ENCODE measurements around the gene PCDHGA7. TPM values are rescaled to one million over a fixed set of nuclear protein-coding genes. Genes with fewer than 3 reads are reported as not detected.
"Not testable (repeated sequence)": the region's sequence is repeated elsewhere in the genome, so short reads cannot be mapped to it uniquely, and the experiment has no call there.

PCDHGA7 gene
- polyA plus RNA-seq, 10 donors = 1.2 to 2.0 (median 1.4) TPM

GRCh38 chr5:141421489-141421855 lies 38.9 kb downstream of the PCDHGA7 start:
- no peak for DNase-seq

GRCh38 chr5:141422742-141423291 lies 40.3 kb downstream of the PCDHGA7 start:
- DNase-seq = no peak

DNA sequence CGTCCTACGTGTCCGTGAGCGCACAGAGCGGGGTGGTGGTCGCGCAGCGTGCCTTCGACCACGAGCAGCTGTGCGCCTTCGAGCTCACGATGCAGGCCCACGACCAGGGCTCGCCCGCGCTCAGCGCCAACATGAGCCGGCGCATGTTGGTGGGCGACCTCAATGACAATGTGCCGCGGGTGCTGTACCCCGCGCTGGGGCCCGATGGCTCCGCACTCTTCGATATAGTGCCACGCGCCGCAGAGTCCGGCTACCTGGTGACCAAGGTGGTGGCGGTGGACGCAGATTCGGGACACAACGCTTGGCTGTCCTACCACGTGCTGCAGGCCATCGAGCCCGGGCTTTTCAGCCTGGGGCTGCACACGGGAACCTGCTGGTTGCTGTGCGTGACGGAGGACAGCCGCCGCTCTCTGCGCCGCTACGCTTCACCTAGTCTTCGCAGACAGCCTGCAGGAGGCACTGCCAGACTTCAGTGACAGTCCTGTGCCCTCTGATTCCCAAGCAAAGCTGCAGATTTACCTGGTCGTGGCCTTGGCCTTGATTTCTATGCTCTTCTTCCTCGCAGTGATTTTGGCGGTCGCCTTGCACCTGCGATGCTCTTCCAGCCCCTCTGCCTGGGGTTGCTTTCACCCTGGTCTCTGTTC lies 45.4 kb downstream of the PCDHGA7 start:
- DNase-seq = no peak

DNA sequence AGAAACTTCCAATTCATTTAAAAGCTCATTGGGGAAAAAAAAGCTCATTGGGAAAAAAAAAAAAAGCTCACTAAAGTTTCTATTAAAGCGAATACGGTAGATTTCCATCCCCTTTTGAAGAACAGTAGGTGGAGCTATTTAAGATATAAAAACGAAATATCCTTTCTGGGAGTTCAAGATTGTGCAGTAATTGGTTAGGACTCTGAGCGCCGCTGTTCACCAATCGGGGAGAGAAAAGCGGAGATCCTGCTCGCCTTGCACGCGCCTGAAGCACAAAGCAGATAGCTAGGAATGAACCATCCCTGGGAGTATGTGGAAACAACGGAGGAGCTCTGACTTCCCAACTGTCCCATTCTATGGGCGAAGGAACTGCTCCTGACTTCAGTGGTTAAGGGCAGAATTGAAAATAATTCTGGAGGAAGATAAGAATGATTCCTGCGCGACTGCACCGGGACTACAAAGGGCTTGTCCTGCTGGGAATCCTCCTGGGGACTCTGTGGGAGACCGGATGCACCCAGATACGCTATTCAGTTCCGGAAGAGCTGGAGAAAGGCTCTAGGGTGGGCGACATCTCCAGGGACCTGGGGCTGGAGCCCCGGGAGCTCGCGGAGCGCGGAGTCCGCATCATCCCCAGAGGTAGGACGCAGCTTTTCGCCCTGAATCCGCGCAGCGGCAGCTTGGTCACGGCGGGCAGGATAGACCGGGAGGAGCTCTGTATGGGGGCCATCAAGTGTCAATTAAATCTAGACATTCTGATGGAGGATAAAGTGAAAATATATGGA lies 48.0 kb downstream of the PCDHGA7 start, which contains the start of gene PCDHGA12:
TSS of gene PCDHGA12 (plus strand) at position 176 of the 782 bp plus-strand sequence. CDS start at position 429, 253 bp downstream.
- peak; percentile 12 to 84 (median 48) for DNase-seq

- DNase-seq = no peak
Observed at GRCh38 chr5:141431286-141431685, 48.7 kb downstream of the PCDHGA7 start.

DNA sequence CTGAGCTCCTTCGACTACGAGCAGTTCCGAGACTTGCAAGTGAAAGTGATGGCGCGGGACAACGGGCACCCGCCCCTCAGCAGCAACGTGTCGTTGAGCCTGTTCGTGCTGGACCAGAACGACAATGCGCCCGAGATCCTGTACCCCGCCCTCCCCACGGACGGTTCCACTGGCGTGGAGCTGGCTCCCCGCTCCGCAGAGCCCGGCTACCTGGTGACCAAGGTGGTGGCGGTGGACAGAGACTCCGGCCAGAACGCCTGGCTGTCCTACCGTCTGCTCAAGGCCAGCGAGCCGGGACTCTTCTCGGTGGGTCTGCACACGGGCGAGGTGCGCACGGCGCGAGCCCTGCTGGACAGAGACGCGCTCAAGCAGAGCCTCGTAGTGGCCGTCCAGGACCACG lies 49.8 kb downstream of the PCDHGA7 start:
- DNase-seq = not testable (repeated sequence)

- not testable (repeated sequence) for DNase-seq
Observed at GRCh38 chr5:141432726-141433125, 50.2 kb downstream of the PCDHGA7 start.

DNA sequence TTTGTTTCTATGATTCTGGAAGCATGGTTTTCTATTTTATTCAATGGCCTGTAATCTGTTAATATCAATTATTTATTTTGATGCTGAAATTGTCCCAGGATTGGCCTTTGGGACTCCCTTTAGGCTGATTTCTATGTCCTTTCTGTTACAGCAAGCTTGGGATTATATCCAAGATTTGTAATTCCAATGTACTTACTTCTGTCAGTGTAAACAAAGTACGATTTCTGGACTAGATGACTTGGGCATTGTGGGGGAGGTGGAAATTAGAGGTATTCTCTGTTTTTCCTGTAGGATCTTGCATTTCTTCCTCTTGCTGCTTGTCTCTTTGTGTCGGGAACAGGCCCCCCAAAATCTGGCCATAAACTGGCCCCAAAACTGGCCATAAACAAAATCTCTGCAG lies 51.5 kb downstream of the PCDHGA7 start:
- no peak for DNase-seq

Other genes starting within 250 kb of the PCDHGA7 start
- gene PCDHB5, start 247.5 kb upstream of the PCDHGA7 start, polyA plus RNA-seq (ENCODE audit: insufficient read length in 10 of 10) = 1 to 10 TPM; 2.7 to 5.1 (median 3.9) TPM
- gene PCDHB6, start 232.7 kb upstream of the PCDHGA7 start, polyA plus RNA-seq (ENCODE audit: insufficient read length in 10 of 10) = 1 to 10 TPM; 1.3 to 2.5 (median 1.8) TPM
- gene PCDHB7, start 210.1 kb upstream of the PCDHGA7 start, polyA plus RNA-seq (ENCODE audit: insufficient read length in 10 of 10) = 1 to 10 TPM; 1.8 to 3.5 (median 2.6) TPM
- gene PCDHB8, start 205.0 kb upstream of the PCDHGA7 start, polyA plus RNA-seq (ENCODE audit: insufficient read length in 10 of 10) = 1 to 10 TPM in 8 of 10 donors, under 1 TPM in 2; 0.34 to 2.4 (median 1.3) TPM
- 1 to 10 TPM; 2.3 to 6.1 (median 4.2) TPM for gene PCDHB16, start 200.4 kb upstream of the PCDHGA7 start, polyA plus RNA-seq (ENCODE audit: insufficient read length in 10 of 10)
- 1 to 10 TPM; 1.4 to 3.9 (median 2.5) TPM for gene PCDHB9, start 195.6 kb upstream of the PCDHGA7 start, polyA plus RNA-seq (ENCODE audit: insufficient read length in 10 of 10)
- 1 to 10 TPM; 3.6 to 6.4 (median 4.9) TPM for gene PCDHB10, start 190.4 kb upstream of the PCDHGA7 start, polyA plus RNA-seq (ENCODE audit: insufficient read length in 10 of 10)
- 1 to 10 TPM; 1.6 to 3.5 (median 2.7) TPM for gene PCDHB11, start 183.1 kb upstream of the PCDHGA7 start, polyA plus RNA-seq (ENCODE audit: insufficient read length in 10 of 10)
- 1 to 10 TPM; 2.3 to 3.7 (median 2.8) TPM for gene PCDHB12, start 174.0 kb upstream of the PCDHGA7 start, polyA plus RNA-seq (ENCODE audit: insufficient read length in 10 of 10)
- gene PCDHB13, start 168.8 kb upstream of the PCDHGA7 start, polyA plus RNA-seq (ENCODE audit: insufficient read length in 10 of 10) = 1 to 10 TPM; 2.3 to 3.6 (median 2.6) TPM
- gene PCDHB14, start 159.4 kb upstream of the PCDHGA7 start, polyA plus RNA-seq (ENCODE audit: insufficient read length in 10 of 10) = 1 to 10 TPM; 5.3 to 8.1 (median 6.6) TPM
- 1 to 10 TPM; 5.9 to 9.7 (median 7.8) TPM for gene PCDHB15, start 137.3 kb upstream of the PCDHGA7 start, polyA plus RNA-seq (ENCODE audit: insufficient read length in 10 of 10)
- gene SLC25A2, start 78.7 kb upstream of the PCDHGA7 start, polyA plus RNA-seq (ENCODE audit: insufficient read length in 10 of 10) = under 1 TPM in 1 of 10 donors, not detected in 9; 0.17 TPM
- 10 to 100 TPM; 74.5 to 97.2 (median 82.8) TPM for gene TAF7, start 62.0 kb upstream of the PCDHGA7 start, polyA plus RNA-seq (ENCODE audit: insufficient read length in 10 of 10)
- gene PCDHGA1, start 52.2 kb upstream of the PCDHGA7 start, polyA plus RNA-seq (ENCODE audit: insufficient read length in 10 of 10) = under 1 TPM; 0.38 to 0.64 (median 0.54) TPM
- 1 to 10 TPM; 1.7 to 3.1 (median 2.4) TPM for gene PCDHGA2, start 44.0 kb upstream of the PCDHGA7 start, polyA plus RNA-seq (ENCODE audit: insufficient read length in 10 of 10)
- gene PCDHGA3, start 38.9 kb upstream of the PCDHGA7 start, polyA plus RNA-seq (ENCODE audit: insufficient read length in 10 of 10) = 1 to 10 TPM; 1.2 to 1.7 (median 1.4) TPM
- gene PCDHGB1, start 32.6 kb upstream of the PCDHGA7 start, polyA plus RNA-seq (ENCODE audit: insufficient read length in 10 of 10) = under 1 TPM; 0.36 to 0.88 (median 0.60) TPM
- 1 to 10 TPM; 1.1 to 1.8 (median 1.3) TPM for gene PCDHGA4, start 27.7 kb upstream of the PCDHGA7 start, polyA plus RNA-seq (ENCODE audit: insufficient read length in 10 of 10)
- gene PCDHGB2, start 22.7 kb upstream of the PCDHGA7 start, polyA plus RNA-seq (ENCODE audit: insufficient read length in 10 of 10) = 1 to 10 TPM; 1.9 to 2.6 (median 2.2) TPM
- gene PCDHGA5, start 18.6 kb upstream of the PCDHGA7 start, polyA plus RNA-seq (ENCODE audit: insufficient read length in 10 of 10) = 1 to 10 TPM; 1.9 to 3.3 (median 2.6) TPM
- gene PCDHGB3, start 12.5 kb upstream of the PCDHGA7 start, polyA plus RNA-seq (ENCODE audit: insufficient read length in 10 of 10) = 1 to 10 TPM in 9 of 10 donors, under 1 TPM in 1; 0.99 to 1.7 (median 1.4) TPM
- 1 to 10 TPM; 2.4 to 5.4 (median 3.4) TPM for gene PCDHGA6, start 8.9 kb upstream of the PCDHGA7 start, polyA plus RNA-seq (ENCODE audit: insufficient read length in 10 of 10)
- gene PCDHGB4, start 5.0 kb downstream of the PCDHGA7 start, polyA plus RNA-seq (ENCODE audit: insufficient read length in 10 of 10) = 1 to 10 TPM; 1.7 to 3.9 (median 2.5) TPM
- under 1 TPM; 0.43 to 0.83 (median 0.57) TPM for gene PCDHGA8, start 9.9 kb downstream of the PCDHGA7 start, polyA plus RNA-seq (ENCODE audit: insufficient read length in 10 of 10)
- 1 to 10 TPM; 2.5 to 7.0 (median 4.1) TPM for gene PCDHGB5, start 15.2 kb downstream of the PCDHGA7 start, polyA plus RNA-seq (ENCODE audit: insufficient read length in 10 of 10)
- gene PCDHGA9, start 20.0 kb downstream of the PCDHGA7 start, polyA plus RNA-seq (ENCODE audit: insufficient read length in 10 of 10) = 1 to 10 TPM; 3.4 to 5.3 (median 3.8) TPM
- gene PCDHGB6, start 25.3 kb downstream of the PCDHGA7 start, polyA plus RNA-seq (ENCODE audit: insufficient read length in 10 of 10) = 1 to 10 TPM; 2.7 to 6.8 (median 4.3) TPM
- 1 to 10 TPM; 1.2 to 2.8 (median 1.8) TPM for gene PCDHGA10, start 30.2 kb downstream of the PCDHGA7 start, polyA plus RNA-seq (ENCODE audit: insufficient read length in 10 of 10)
- gene PCDHGB7, start 34.9 kb downstream of the PCDHGA7 start, polyA plus RNA-seq (ENCODE audit: insufficient read length in 10 of 10) = 10 to 100 TPM in 1 of 10 donors, 1 to 10 TPM in 9; 7.4 to 11.7 (median 8.2) TPM
- gene PCDHGA11, start 38.3 kb downstream of the PCDHGA7 start, polyA plus RNA-seq (ENCODE audit: insufficient read length in 10 of 10) = 1 to 10 TPM; 2.9 to 4.8 (median 3.3) TPM
- gene PCDHGA12, start 47.8 kb downstream of the PCDHGA7 start, polyA plus RNA-seq (ENCODE audit: insufficient read length in 10 of 10) = 1 to 10 TPM; 1.2 to 3.1 (median 2.3) TPM
- gene PCDHGC3, start 93.2 kb downstream of the PCDHGA7 start, polyA plus RNA-seq (ENCODE audit: insufficient read length in 10 of 10) = 100 to 1,000 TPM in 8 of 10 donors, 10 to 100 TPM in 2; 95.8 to 177 (median 115) TPM
- 1 to 10 TPM in 9 of 10 donors, under 1 TPM in 1; 0.93 to 2.2 (median 1.6) TPM for gene PCDHGC4, start 102.3 kb downstream of the PCDHGA7 start, polyA plus RNA-seq (ENCODE audit: insufficient read length in 10 of 10)
- 1 to 10 TPM in 1 of 10 donors, under 1 TPM in 9; 0.25 to 1.4 (median 0.44) TPM for gene PCDHGC5, start 106.3 kb downstream of the PCDHGA7 start, polyA plus RNA-seq (ENCODE audit: insufficient read length in 10 of 10)
- gene DIAPH1, start 236.3 kb downstream of the PCDHGA7 start, polyA plus RNA-seq (ENCODE audit: insufficient read length in 10 of 10) = 10 to 100 TPM; 24.3 to 34.3 (median 27.6) TPM

Measured in muscle of back (tissue), 11 donors.